GM19193 (cell line): ENCODE results near the gene CACNA2D2.

Experiments
- POLR2A ChIP-seq: IDR thresholded peaks from 4 replicates; pipeline ENCODE4 v1.6.1; 2011; ENCODE audit not compliant: insufficient read depth, insufficient read length; ENCODE audit errors: extremely low read depth

The CACNA2D2 gene

GRCh38 chr3:50503504-50504342, at the start of gene CACNA2D2:
Gene CACNA2D2, minus strand, starts transcription at chr3:50503634. Its CDS starts 211 bp downstream, at chr3:50503423.
- no peak for TF ChIP-seq POLR2A

- TF ChIP-seq POLR2A, result no peak
Measured at GRCh38 chr3:50552598-50552997, 49.2 kb upstream of the CACNA2D2 start.

GRCh38 chr3:50551681-50552435, 48.4 kb upstream of the CACNA2D2 start:
- TF ChIP-seq POLR2A, result no peak

- TF ChIP-seq POLR2A, result no peak
Measured at GRCh38 chr3:50551054-50551659, 47.7 kb upstream of the CACNA2D2 start.

- no peak for TF ChIP-seq POLR2A
Measured at GRCh38 chr3:50550079-50550736, 46.8 kb upstream of the CACNA2D2 start.

GRCh38 chr3:50549226-50549625, 45.8 kb upstream of the CACNA2D2 start:
- no peak for TF ChIP-seq POLR2A

GRCh38 chr3:50545781-50546180, 42.3 kb upstream of the CACNA2D2 start:
- TF ChIP-seq POLR2A, result no peak

- no peak for TF ChIP-seq POLR2A
Measured at GRCh38 chr3:50542177-50543034, 39.0 kb upstream of the CACNA2D2 start.

- no peak for TF ChIP-seq POLR2A
Measured at GRCh38 chr3:50539356-50540286, 36.2 kb upstream of the CACNA2D2 start.

GRCh38 chr3:50537421-50538129, 34.1 kb upstream of the CACNA2D2 start:
- TF ChIP-seq POLR2A, result no peak

GRCh38 chr3:50536471-50537180, 33.2 kb upstream of the CACNA2D2 start:
- TF ChIP-seq POLR2A, result no peak
